Measurements from ENCODE around the gene PRKN.

The PRKN gene

DNA sequence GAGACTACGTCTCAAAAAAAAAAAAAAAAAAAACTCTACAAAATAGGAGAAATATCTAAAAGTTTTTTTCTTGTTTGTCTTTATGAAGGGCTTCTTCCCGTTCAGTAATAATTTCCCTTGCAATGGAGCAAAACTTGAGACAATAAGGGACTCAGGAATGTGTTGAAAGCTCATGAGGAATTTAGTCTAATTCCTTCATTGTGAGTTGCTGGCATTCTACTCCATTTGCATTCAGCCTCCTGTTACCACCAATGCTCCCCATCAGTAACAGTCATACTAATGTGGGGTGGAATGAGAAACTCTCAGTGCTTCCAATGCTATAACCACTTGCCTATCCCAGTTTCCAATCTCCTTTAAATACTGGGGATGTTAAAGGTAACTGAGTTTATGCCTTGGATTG lies 877.0 kb downstream of the PRKN start:
- Histone ChIP-seq H4K20me1 (no peaks in the 10 kb centered on the region), H3K36me3 (no peaks in the 10 kb centered on the region), H3K9me3 (replicated peaks in 1 of 11) (no peaks in the 10 kb centered on the region), H3K4me2 (no peak overlapping the region), H3K27me3 (no peaks in the 10 kb centered on the region), H3K27ac (no peak overlapping the region), H3K4me1 (no peaks in the 10 kb centered on the region), H3K9ac (no peak overlapping the region), H3K4me3 (no peak overlapping the region)
- TF ChIP-seq Cebpa-rat (IDR thresholded peaks at IDR 0.05) = no peak

DNA sequence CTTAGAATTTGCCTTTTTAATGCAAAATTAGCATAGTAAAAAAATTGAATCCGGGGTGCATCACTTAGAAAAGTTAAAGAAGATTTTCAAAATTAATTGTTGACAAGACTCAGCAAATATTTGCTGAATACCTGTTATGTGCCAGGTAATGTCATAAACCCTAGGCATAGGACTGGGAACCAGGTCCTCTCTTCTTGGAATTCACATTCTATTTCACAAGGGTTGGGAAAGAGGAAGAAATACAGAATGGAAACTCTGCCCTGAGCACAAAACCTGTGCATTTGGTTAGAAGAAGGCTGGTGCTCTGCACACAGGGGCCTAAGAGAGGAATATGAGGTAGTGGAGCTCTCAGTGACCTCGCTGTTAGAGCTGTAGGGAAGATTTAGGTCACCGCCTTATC lies 879.9 kb downstream of the PRKN start:
- no peaks in the 10 kb centered on the region for H3K27me3 ChIP-seq

DNA sequence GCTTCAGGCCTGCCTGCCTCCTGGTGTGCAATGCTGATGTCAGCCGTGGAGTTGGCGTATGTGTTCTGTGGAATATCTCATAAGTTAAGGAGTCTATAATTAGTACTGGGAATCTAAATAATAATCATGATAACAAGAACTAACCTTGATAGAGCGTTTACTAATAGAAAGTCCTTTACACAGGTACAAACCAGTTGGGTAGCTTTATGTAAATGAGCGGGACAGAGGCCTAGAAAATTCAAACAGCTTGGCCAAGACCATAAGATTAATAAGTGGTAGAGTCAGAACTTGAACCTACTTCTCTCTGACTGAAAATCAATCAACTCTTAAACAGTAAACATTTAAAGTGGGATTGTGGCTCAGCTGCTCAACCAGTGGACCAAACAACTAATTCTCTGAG lies 882.8 kb downstream of the PRKN start:
- no peaks in the 10 kb centered on the region for H3K9me3 ChIP-seq (replicated peaks in 1 of 11)
- no peaks in the 10 kb centered on the region for H3K36me3 ChIP-seq
- H3K4me2 ChIP-seq = no peak overlapping the region
- no peaks in the 10 kb centered on the region for H4K20me1 ChIP-seq
- no peak overlapping the region for H3K27ac ChIP-seq
- no peak overlapping the region for H3K4me3 ChIP-seq
- no peak for TF ChIP-seq Cebpa-rat (IDR thresholded peaks at IDR 0.05)
- H3K4me1 ChIP-seq = no peaks in the 10 kb centered on the region
- H3K9ac ChIP-seq = no peak overlapping the region
- no peaks in the 10 kb centered on the region for H3K27me3 ChIP-seq

More for the DNA sequence above, 879.9 kb downstream of the PRKN start:
- Histone ChIP-seq H3K4me2 (no peak overlapping the region), H3K9ac (no peak overlapping the region), H3K4me3 (no peak overlapping the region), H3K9me3 (replicated peaks in 1 of 11) (no peaks in the 10 kb centered on the region), H3K4me1 (no peaks in the 10 kb centered on the region), H4K20me1 (no peaks in the 10 kb centered on the region), H3K27ac (no peak overlapping the region), H3K36me3 (no peaks in the 10 kb centered on the region)
- TF ChIP-seq Cebpa-rat (IDR thresholded peaks at IDR 0.05) = no peak

DNA sequence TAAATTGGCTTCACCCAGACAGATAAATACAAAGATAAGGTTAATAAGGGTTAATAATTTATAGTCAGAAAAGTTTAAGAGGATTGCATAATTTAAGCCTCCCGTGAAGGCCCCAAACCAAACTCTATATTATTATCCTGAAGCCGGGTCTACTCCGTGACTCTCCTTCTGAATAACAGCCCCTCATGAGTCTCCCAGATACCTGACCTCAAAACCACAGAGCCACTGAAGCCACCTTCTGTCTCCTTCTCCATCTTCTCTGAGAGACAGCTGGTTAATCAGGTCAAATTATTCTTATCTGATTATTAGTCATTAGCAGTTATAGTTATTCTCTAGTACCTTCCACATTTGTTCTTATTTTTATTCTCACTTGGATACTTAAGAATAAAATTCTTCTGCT lies 884.5 kb downstream of the PRKN start:
- TF ChIP-seq Cebpa-rat (IDR thresholded peaks at IDR 0.05) = no peak
- Histone ChIP-seq H3K4me1 (no peaks in the 10 kb centered on the region), H3K4me2 (no peak overlapping the region), H3K9me3 (replicated peaks in 1 of 11) (no peaks in the 10 kb centered on the region), H3K27ac (no peak overlapping the region), H3K4me3 (no peak overlapping the region), H3K36me3 (no peaks in the 10 kb centered on the region), H3K27me3 (no peaks in the 10 kb centered on the region), H4K20me1 (no peaks in the 10 kb centered on the region), H3K9ac (no peak overlapping the region)

DNA sequence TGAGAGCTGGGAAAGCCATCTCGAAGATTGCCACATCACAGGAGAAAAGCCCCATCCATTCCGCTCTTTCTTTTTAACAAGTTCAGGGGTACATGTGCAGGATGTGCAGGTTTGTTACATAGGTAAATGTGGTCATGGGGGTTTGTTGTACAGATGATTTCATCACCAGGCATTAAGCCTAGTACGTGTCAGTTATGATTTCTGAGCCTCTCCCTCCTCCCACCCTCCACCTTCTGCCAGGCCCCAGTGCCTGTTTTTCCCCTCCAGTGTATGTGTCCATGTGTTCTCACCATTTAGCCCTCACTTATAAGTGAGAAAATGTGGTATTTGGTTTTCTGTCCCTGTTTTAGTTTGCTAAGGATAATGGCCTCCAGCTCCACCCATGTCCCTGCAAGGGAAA lies 887.2 kb downstream of the PRKN start:
- Histone ChIP-seq H4K20me1 (no peaks in the 10 kb centered on the region), H3K4me2 (no peak overlapping the region), H3K4me3 (no peak overlapping the region), H3K27me3 (no peaks in the 10 kb centered on the region), H3K9ac (no peak overlapping the region), H3K27ac (no peak overlapping the region), H3K36me3 (no peaks in the 10 kb centered on the region), H3K9me3 (replicated peaks in 1 of 11) (no peaks in the 10 kb centered on the region), H3K4me1 (no peaks in the 10 kb centered on the region)
- TF ChIP-seq Cebpa-rat (IDR thresholded peaks at IDR 0.05) = no peak

DNA sequence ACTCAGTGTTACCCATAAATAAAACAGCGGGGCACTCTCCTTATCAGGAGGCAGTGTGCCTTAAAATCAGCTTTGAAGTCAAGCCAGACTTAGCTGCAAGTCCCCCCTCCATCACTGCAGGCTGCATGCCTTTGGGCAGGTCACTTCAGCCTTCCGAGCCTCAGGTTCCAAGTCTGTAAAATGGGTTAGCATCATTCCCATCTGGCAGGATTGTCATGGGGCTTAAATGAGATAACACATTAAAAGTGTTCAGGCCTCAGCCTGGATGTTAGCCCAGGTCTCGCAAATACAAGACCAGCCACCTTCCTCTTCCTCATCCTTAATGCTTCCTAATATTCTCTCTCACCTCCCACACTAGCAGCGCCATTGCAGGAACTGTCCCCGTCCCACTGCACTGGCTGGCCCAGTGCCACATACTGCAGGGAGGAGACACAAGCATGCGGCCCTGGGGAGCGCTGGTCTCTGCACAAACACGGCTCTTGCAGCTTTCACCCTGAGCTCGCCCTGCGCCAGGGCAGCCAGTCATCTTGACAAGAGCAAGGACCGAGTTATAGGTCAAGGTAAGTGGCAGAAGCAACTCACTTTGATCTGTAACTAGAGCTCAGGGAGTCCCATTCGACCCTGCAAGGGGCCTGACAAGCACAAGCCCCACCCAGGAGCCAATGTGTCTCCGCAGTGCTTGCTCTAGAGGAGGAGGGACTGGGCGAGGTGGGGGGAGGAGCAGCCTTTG lies 889.1 kb downstream of the PRKN start:
- no peak for TF ChIP-seq Cebpa-rat (IDR thresholded peaks at IDR 0.05)
- H3K9me3 ChIP-seq (replicated peaks in 1 of 11) = no peaks in the 10 kb centered on the region
- H3K4me1 ChIP-seq = no peaks in the 10 kb centered on the region
- H3K4me3 ChIP-seq = no peak overlapping the region
- H3K36me3 ChIP-seq = no peaks in the 10 kb centered on the region
- H3K27me3 ChIP-seq = peaks cover 0 to 7% (median 0%) of the 10 kb centered on the region in 11 experiments; a peak in 1 of 22 replicates
- no peak overlapping the region for H3K4me2 ChIP-seq
- H3K9ac ChIP-seq = no peak overlapping the region
- H3K27ac ChIP-seq = no peak overlapping the region
- H4K20me1 ChIP-seq = no peaks in the 10 kb centered on the region

DNA sequence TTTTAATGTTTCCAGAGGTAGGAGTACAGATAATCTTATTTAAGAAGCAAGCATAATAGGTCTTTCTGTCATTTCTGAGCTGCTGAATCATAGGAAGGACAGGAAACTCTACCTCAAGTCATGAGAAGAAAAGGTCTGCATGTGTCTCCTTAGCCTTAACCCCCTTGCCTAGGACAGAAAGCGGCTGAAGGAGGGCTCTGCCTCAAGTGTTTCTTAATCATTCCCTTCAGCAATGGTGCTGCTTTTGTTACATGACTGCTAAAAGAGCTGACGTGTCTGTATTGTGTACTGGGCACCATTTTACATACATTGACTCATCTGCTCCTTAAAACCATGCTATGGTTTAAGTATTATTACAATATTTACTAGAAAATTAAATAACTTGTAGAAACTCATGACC lies 889.7 kb downstream of the PRKN start:
- Histone ChIP-seq H3K36me3 (no peaks in the 10 kb centered on the region), H3K9me3 (replicated peaks in 1 of 11) (no peaks in the 10 kb centered on the region), H3K27me3 (peaks cover 0 to 9% (median 0%) of the 10 kb centered on the region in 11 experiments; a peak in 1 of 22 replicates), H3K9ac (no peak overlapping the region), H3K4me1 (no peaks in the 10 kb centered on the region), H3K4me2 (no peak overlapping the region), H3K4me3 (no peak overlapping the region), H3K27ac (no peak overlapping the region), H4K20me1 (no peaks in the 10 kb centered on the region)
- TF ChIP-seq Cebpa-rat (IDR thresholded peaks at IDR 0.05) = no peak

DNA sequence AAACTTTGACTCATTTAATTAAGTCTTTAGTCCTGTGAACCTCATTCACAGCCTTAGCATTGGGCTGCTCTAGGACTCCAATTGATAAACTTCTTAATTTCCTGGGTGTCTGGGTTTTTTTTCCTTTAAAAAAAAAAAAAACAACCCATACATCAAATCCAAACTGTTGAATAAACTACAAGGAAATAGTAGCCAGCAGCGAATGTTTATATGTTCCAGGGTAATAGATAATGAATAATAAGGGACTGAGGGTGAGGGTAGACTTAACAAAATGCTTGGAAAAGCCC lies 890.2 kb downstream of the PRKN start:
- Histone ChIP-seq H4K20me1 (no peaks in the 10 kb centered on the region), H3K4me2 (no peak overlapping the region), H3K9ac (no peak overlapping the region), H3K27me3 (peaks cover 0 to 9% (median 0%) of the 10 kb centered on the region in 11 experiments; a peak in 1 of 22 replicates), H3K36me3 (no peaks in the 10 kb centered on the region), H3K27ac (no peak overlapping the region), H3K4me1 (no peaks in the 10 kb centered on the region), H3K9me3 (replicated peaks in 1 of 11) (no peaks in the 10 kb centered on the region), H3K4me3 (no peak overlapping the region)
- no peak for TF ChIP-seq Cebpa-rat (IDR thresholded peaks at IDR 0.05)

DNA sequence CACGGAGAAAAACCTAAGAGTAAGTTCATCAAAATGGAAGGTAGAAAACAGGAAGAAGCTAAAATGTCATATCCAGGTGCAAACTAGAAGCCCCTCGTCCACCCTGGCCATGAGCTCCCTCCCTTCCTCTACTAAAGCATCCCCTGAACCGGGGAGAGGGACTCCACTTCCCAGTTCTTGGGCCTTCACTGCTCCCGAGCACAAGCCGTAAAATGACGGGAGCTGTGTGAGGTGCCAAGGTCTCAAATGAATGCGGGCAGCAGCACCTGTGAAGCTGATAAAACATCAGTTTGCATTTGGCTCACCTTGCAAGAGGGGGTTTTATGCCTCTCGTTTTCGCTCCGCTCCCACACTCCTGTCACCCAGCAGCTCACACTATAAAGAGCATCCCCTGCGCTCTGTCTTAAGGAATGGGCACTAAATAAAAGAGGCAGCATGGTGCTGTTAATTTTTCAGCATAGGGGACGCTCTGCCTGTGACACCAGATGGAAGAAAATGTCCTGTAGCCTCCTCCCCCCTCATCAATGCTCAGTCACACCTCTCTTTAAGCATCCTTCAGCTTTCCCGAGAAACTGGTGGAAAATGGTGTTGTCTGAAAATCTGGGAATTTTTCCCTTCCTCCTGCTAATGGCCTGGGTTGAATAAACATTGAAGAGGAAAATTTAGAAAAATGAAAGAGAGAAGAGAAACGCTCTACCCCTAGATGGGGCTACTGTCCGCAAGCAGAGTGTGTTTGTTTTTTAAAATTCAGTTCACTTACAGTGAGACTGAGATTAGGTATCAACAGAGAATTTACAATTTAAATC lies 890.7 kb downstream of the PRKN start:
- no peaks in the 10 kb centered on the region for H3K9me3 ChIP-seq (replicated peaks in 1 of 11)
- H3K27me3 ChIP-seq = peaks cover 0 to 10% (median 0%) of the 10 kb centered on the region in 11 experiments; a peak in 4 of 22 replicates
- H3K4me2 ChIP-seq = no peak overlapping the region
- TF ChIP-seq Cebpa-rat (IDR thresholded peaks at IDR 0.05) = no peak
- H4K20me1 ChIP-seq = no peaks in the 10 kb centered on the region
- H3K4me3 ChIP-seq = no peak overlapping the region
- H3K4me1 ChIP-seq = peaks cover 0 to 3% (median 2%) of the 10 kb centered on the region in 10 experiments; a peak in 12 of 20 replicates
- H3K9ac ChIP-seq = no peak overlapping the region
- H3K27ac ChIP-seq = no peak overlapping the region
- no peaks in the 10 kb centered on the region for H3K36me3 ChIP-seq
